GM19463 (cell line): ENCODE data around the gene FAM89A.
A peak's percentile ranks its signal among the peaks of the same experiment; 100 is the strongest.
"Not testable (repeated sequence)": the region's sequence is repeated elsewhere in the genome, so short reads cannot be mapped to it uniquely, and the experiment has no call there.

Experiments used
- ATAC-seq: cut with Tn5 transposase; IDR thresholded peaks from one replicate; pipeline ENCODE4 v1.9.1; 2021; ENCODE audit warnings: mild to moderate bottlenecking, moderate library complexity; ENCODE audit not compliant: unreplicated experiment

The FAM89A gene

GRCh38 chr1:231057410-231057809, 17.4 kb upstream of the FAM89A start:
- no peak for ATAC-seq

- ATAC-seq = no peak
These were observed 15.2 kb upstream of the FAM89A start for GRCh38 chr1:231055271-231055670.

GRCh38 chr1:231053493-231054162, 13.6 kb upstream of the FAM89A start:
- no peak for ATAC-seq

- no peak for ATAC-seq
These were observed 12.7 kb upstream of the FAM89A start for GRCh38 chr1:231052777-231053176.

- ATAC-seq = not testable (repeated sequence)
These were observed 10.9 kb upstream of the FAM89A start for GRCh38 chr1:231050932-231051331.

GRCh38 chr1:231050395-231050794, 10.3 kb upstream of the FAM89A start:
- no peak for ATAC-seq

- no peak for ATAC-seq
These were observed 9.3 kb upstream of the FAM89A start for GRCh38 chr1:231049121-231049979.

- ATAC-seq = not testable (repeated sequence)
These were observed 8.4 kb upstream of the FAM89A start for GRCh38 chr1:231048419-231048818.

- not testable (repeated sequence) for ATAC-seq
These were observed 7.5 kb upstream of the FAM89A start for GRCh38 chr1:231047529-231047928.

- ATAC-seq = no peak
These were observed 6.8 kb upstream of the FAM89A start for GRCh38 chr1:231046730-231047395.

GRCh38 chr1:231045921-231046729, 6.1 kb upstream of the FAM89A start:
- ATAC-seq = not testable (repeated sequence)

- ATAC-seq = no peak
These were observed 5.2 kb upstream of the FAM89A start for GRCh38 chr1:231045286-231045685.

- ATAC-seq = no peak
These were observed 4.5 kb upstream of the FAM89A start for GRCh38 chr1:231044588-231044987.

- ATAC-seq = no peak
These were observed 1.7 kb upstream of the FAM89A start for GRCh38 chr1:231041719-231042261.

GRCh38 chr1:231040800-231041718, 1.0 kb upstream of the FAM89A start:
- ATAC-seq = no peak

- peak; percentile 38 for ATAC-seq
These were observed 664 bp downstream of the FAM89A start for GRCh38 chr1:231039161-231040018.

- ATAC-seq = no peak
These were observed 2.2 kb downstream of the FAM89A start for GRCh38 chr1:231037585-231038517.
